Osteoblast (primary cell): ENCODE results near the gene TNNI3K. TPM values are rescaled to one million over a fixed set of nuclear protein-coding genes. Genes with fewer than 3 reads are reported as not detected.

Source experiments
- DNase-seq: peaks from one replicate; pipeline ENCODE4 v3.0.0; 2011; ENCODE audit warnings: low spot score, mixed read lengths; ENCODE audit not compliant: insufficient read length; ENCODE audit errors: missing footprints
- H2AFZ ChIP-seq: 2 replicates; pipeline ENCODE4 v1.6.0; 2011; ENCODE audit warnings: mild to moderate bottlenecking, low read length
- H3K27ac ChIP-seq: 2 replicates; pipeline ENCODE4 v1.5.1; 2011; ENCODE audit warnings: mild to moderate bottlenecking, low read depth, low read length, moderate library complexity
- H3K27me3 ChIP-seq: 2 replicates; pipeline ENCODE4 v1.6.0; 2012; ENCODE audit warnings: mild to moderate bottlenecking, control low read depth, inconsistent platforms, low read length, moderate library complexity; ENCODE audit not compliant: insufficient read depth
- H3K36me3 ChIP-seq: 2 replicates; pipeline ENCODE4 v1.5.1; 2011; ENCODE audit warnings: mild to moderate bottlenecking, low read length, control low read depth, moderate library complexity; ENCODE audit not compliant: insufficient read depth
- H3K4me1 ChIP-seq: 2 replicates; pipeline ENCODE4 v1.5.1; 2011; ENCODE audit warnings: mild to moderate bottlenecking, low read length, control low read depth, moderate library complexity; ENCODE audit not compliant: insufficient read depth
- H3K4me2 ChIP-seq: 2 replicates; pipeline ENCODE4 v1.6.0; 2011; ENCODE audit warnings: mild to moderate bottlenecking, low read length; ENCODE audit not compliant: insufficient read depth
- H3K4me3 ChIP-seq: fragments of 200-600 bp; sonication (generic); 3 replicates; pipeline ENCODE4 v1.5.1; 2012; ENCODE audit warnings: mild to moderate bottlenecking, low read length, inconsistent platforms; ENCODE audit not compliant: insufficient read depth
- H3K79me2 ChIP-seq: 2 replicates; pipeline ENCODE4 v1.6.0; 2012; ENCODE audit warnings: mild to moderate bottlenecking, low read length, control low read depth, inconsistent platforms; ENCODE audit not compliant: insufficient read depth
- H3K9me3 ChIP-seq: 2 replicates; pipeline ENCODE4 v1.5.1; 2011; ENCODE audit warnings: low read depth, low read length, control low read depth
- H4K20me1 ChIP-seq: 2 replicates; pipeline ENCODE4 v1.6.0; 2012; ENCODE audit warnings: mild to moderate bottlenecking, low read length, control low read depth; ENCODE audit not compliant: insufficient read depth
- CTCF ChIP-seq: IDR thresholded peaks from 2 replicates; pipeline ENCODE4 v1.5.1; 2011; ENCODE audit warnings: mild to moderate bottlenecking, low read depth, low read length, moderate library complexity; ENCODE audit errors: extremely low read depth
- total RNA-seq: library from RNA; depleted of rRNA; stranded (reverse); fragments of >200 nt; gene quantifications from 2 replicates; pipeline ENCODE4 v1.2.3, GENCODE V29; 2012

TNNI3K gene
- total RNA-seq, 1 donor: 0.72 TPM

GRCh38 chr1:74412244-74412643, 177.1 kb downstream of the TNNI3K start:
- no peak for TF ChIP-seq CTCF
- Histone ChIP-seq H3K79me2 (no peaks in the 10 kb centered on the region), H3K9me3 (no peaks in the 10 kb centered on the region), H2AFZ (no peak overlapping the region), H3K4me3 (no peak overlapping the region), H3K27me3 (no peaks in the 10 kb centered on the region), H3K27ac (no peak overlapping the region), H3K4me2 (no peak overlapping the region), H4K20me1 (no peaks in the 10 kb centered on the region), H3K36me3 (no peaks in the 10 kb centered on the region), H3K4me1 (no peaks in the 10 kb centered on the region)
- DNase-seq: no peak

GRCh38 chr1:74415935-74416334, 180.7 kb downstream of the TNNI3K start:
- Histone ChIP-seq H3K4me3 (no peak overlapping the region), H3K36me3 (no peaks in the 10 kb centered on the region), H3K27ac (no peak overlapping the region), H4K20me1 (no peaks in the 10 kb centered on the region), H3K4me2 (no peak overlapping the region), H3K27me3 (no peaks in the 10 kb centered on the region), H2AFZ (no peak overlapping the region), H3K9me3 (no peaks in the 10 kb centered on the region), H3K79me2 (no peaks in the 10 kb centered on the region), H3K4me1 (no peaks in the 10 kb centered on the region)
- TF ChIP-seq CTCF: no peak
- no peak for DNase-seq

GRCh38 chr1:74419611-74420010, 184.4 kb downstream of the TNNI3K start:
- Histone ChIP-seq H3K79me2 (no peaks in the 10 kb centered on the region), H3K9me3 (no peaks in the 10 kb centered on the region), H3K4me3 (no peak overlapping the region), H3K27ac (no peak overlapping the region), H2AFZ (no peak overlapping the region), H3K36me3 (no peaks in the 10 kb centered on the region), H3K4me1 (no peaks in the 10 kb centered on the region), H3K4me2 (no peak overlapping the region), H3K27me3 (no peaks in the 10 kb centered on the region), H4K20me1 (no peaks in the 10 kb centered on the region)
- DNase-seq: no peak
- TF ChIP-seq CTCF: no peak

- Histone ChIP-seq H3K36me3 (no peaks in the 10 kb centered on the region), H3K4me3 (no peak overlapping the region), H3K9me3 (no peaks in the 10 kb centered on the region), H3K4me1 (no peaks in the 10 kb centered on the region), H3K79me2 (no peaks in the 10 kb centered on the region), H3K4me2 (no peak overlapping the region), H4K20me1 (no peaks in the 10 kb centered on the region), H3K27ac (no peak overlapping the region), H3K27me3 (no peaks in the 10 kb centered on the region), H2AFZ (no peak overlapping the region)
- TF ChIP-seq CTCF: no peak
- DNase-seq: no peak
These were observed 185.3 kb downstream of the TNNI3K start for GRCh38 chr1:74420467-74420866.
